Measurements from ENCODE around the gene PTPRK.

The PTPRK gene

GRCh38 chr6:128168244-128168643 is 352.2 kb downstream of the PTPRK start:
- no peak for DNase-seq

- DNase-seq = no peak
Measured at GRCh38 chr6:128167552-128167951, 352.8 kb downstream of the PTPRK start.

GRCh38 chr6:128164254-128164653 is 356.1 kb downstream of the PTPRK start:
- no peak for DNase-seq

DNA sequence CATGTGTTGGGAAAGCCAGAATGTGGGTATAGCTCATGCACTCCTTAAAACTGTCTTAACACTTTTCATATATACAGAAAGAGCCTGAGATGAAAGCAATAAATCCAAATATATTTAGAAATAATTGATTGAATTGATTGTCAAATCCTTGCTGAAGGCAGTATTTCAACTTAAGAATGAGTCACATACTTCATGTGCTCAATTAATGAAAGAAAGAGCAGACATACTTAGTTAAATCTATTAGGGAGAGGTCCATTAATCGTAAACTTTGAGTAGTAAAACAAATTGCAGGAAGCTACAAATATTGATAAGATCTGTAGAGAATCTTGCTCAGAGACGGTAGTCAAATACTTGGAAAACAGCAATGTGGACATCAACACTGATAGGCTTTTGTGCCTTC is 358.0 kb downstream of the PTPRK start:
- no peak for DNase-seq

- DNase-seq = no peak
Measured at GRCh38 chr6:128161839-128162238, 358.6 kb downstream of the PTPRK start.

GRCh38 chr6:128161263-128161662 is 359.1 kb downstream of the PTPRK start:
- DNase-seq = no peak

GRCh38 chr6:128158496-128158895 is 361.9 kb downstream of the PTPRK start:
- no peak for DNase-seq

GRCh38 chr6:128156321-128157111 is 363.9 kb downstream of the PTPRK start:
- DNase-seq = no peak

GRCh38 chr6:128155826-128156225 is 364.6 kb downstream of the PTPRK start:
- no peak for DNase-seq

GRCh38 chr6:128152551-128152950 is 367.8 kb downstream of the PTPRK start:
- DNase-seq = no peak

DNA sequence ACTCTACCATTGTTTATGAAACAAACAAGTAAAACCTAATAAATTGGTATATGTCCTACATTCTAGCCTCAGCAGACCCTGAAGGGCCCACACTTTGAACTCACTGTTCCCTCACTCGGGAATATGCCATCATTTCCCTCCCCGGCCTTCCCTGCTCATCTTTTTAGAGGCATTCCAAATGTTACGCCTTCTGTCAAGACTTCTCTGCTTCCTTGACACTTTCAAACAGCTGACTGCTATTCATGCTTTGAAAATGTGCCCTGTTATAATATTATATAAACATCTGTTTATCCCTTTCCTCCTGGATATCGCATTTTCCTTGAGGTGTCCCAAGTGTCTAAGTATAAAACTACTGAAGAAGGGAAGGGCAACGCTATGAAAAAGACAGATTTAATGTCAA is 370.0 kb downstream of the PTPRK start:
- DNase-seq = no peak

DNA sequence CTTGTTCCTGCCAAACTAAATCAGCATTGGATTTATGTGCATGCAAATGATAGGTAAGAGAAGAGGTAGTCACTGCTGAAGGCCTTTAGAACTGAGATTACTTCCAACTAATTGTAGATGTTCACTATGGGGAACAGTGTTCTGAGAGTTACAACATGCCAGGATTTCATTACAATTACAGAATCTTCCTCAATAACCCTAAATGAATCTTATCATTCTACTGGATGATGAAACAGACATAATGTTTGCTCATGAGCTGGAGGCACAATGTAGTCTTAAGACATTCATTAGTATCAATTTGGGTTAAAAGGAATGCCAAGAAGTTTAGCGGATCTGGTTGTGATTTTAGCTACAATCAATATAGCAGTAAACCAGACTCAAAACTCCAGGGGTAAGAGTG is 370.6 kb downstream of the PTPRK start:
- no peak for DNase-seq

GRCh38 chr6:128144320-128144719 is 376.1 kb downstream of the PTPRK start:
- no peak for DNase-seq

- DNase-seq = no peak
Measured at GRCh38 chr6:128141932-128142331, 378.5 kb downstream of the PTPRK start.

GRCh38 chr6:128139519-128139918 is 380.9 kb downstream of the PTPRK start:
- no peak for DNase-seq

- no peak for DNase-seq
Measured at GRCh38 chr6:128138694-128139093, 381.7 kb downstream of the PTPRK start.

GRCh38 chr6:128135325-128135724 is 385.1 kb downstream of the PTPRK start:
- no peak for DNase-seq

- DNase-seq = no peak
Measured at GRCh38 chr6:128131566-128131965, 388.8 kb downstream of the PTPRK start.

- no peak for DNase-seq
Measured at GRCh38 chr6:128131036-128131435, 389.4 kb downstream of the PTPRK start.

GRCh38 chr6:128129679-128130078 is 390.7 kb downstream of the PTPRK start:
- no peak for DNase-seq

- DNase-seq = no peak
Measured at GRCh38 chr6:128127650-128128049, 392.7 kb downstream of the PTPRK start.

- no peak for DNase-seq
Measured at GRCh38 chr6:128124713-128125112, 395.7 kb downstream of the PTPRK start.

- DNase-seq = no peak
Measured at GRCh38 chr6:128121610-128122009, 398.8 kb downstream of the PTPRK start.

GRCh38 chr6:128121190-128121589 is 399.2 kb downstream of the PTPRK start:
- DNase-seq = no peak

DNA sequence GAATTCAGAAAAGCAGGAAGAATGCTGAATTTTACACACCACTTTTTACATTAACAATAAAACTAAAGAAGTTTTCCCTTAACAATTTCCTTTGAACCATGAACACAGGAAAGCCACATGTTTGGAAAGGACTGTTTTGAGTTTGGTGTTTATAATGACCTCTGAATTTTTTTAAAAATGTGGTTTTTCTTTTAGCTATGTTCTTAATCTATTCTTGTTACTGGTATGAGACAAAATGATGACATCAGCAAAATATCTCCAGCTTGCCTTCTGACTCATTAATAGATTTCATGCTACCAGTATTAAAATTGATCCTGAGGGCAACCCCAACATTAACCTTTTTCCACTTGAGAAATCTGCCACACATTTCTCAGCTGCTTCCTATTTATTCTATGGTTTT is 402.0 kb downstream of the PTPRK start:
- DNase-seq = no peak

All from stimulated activated CD4-positive, alpha-beta T cell treated with anti-CD3 and anti-CD28 coated beads, Interleukin-12 subunit alpha, Interleukin-12 subunit beta, amount 100 ng/mL, for 4 hours (primary cell).